Measurements from ENCODE around the gene GNGT1. TPM values are rescaled to one million over a fixed set of nuclear protein-coding genes. Genes with fewer than 3 reads are reported as not detected.

The GNGT1 gene
- polyA plus RNA-seq, 1 donor (not counting 4 experiments of a cell fraction or from before 2014, with no cell fraction given) = not detected

- Histone ChIP-seq H3K4me3 (ENCODE audit: control insufficient read depth in 2 of 3, extremely low read depth in 1 of 3, insufficient read depth in 2 of 3, low read depth in 1 of 3, low read length in 3 of 3) (no peak overlapping the region), H3K4me2 (ENCODE audit: control insufficient read depth, extremely low read depth, insufficient read depth, low read depth, low read length) (no peak overlapping the region), H3K9me1 (ENCODE audit: control insufficient read depth, extremely low read depth, insufficient read depth, low read length) (no peaks in the 10 kb centered on the region), H3K4me1 (ENCODE audit: control insufficient read depth, extremely low read depth, insufficient read depth, low read length) (peaks cover 6% of the 10 kb centered on the region), H3K9me3 (ENCODE audit: control insufficient read depth, low read depth, low read length) (peaks cover 2% of the 10 kb centered on the region), H3K9ac (ENCODE audit: control insufficient read depth, extremely low read depth, insufficient read depth, low read length) (no peak overlapping the region), H2AFZ (ENCODE audit: control insufficient read depth, low read length) (no peak overlapping the region), H3K27ac (ENCODE audit: control insufficient read depth, insufficient read depth, low read length) (no peak overlapping the region), H3K27me3 (ENCODE audit: control insufficient read depth, extremely low read depth, insufficient read depth, low read length) (no peaks in the 10 kb centered on the region), H3K79me2 (ENCODE audit: control insufficient read depth, insufficient read depth, low read length) (no peaks in the 10 kb centered on the region), H4K20me1 (ENCODE audit: control insufficient read depth, extremely low read depth, insufficient read depth, low read length) (no peaks in the 10 kb centered on the region), H3K36me3 (ENCODE audit: control insufficient read depth in 2 of 2, extremely low read depth in 1 of 2, insufficient read depth in 2 of 2, low read length in 2 of 2) (no peaks in the 10 kb centered on the region)
- no peak for DNase-seq (ENCODE audit: low read depth, low spot score)
- dilution Hi-C loops (cut with MboI; ENCODE audit: extremely low pct_ligation_motif_present, low sequenced_read_pairs) = no loop called here
- FAIRE-seq = no peak
- TF ChIP-seq EZH2 (IDR thresholded peaks at IDR 0.05; ENCODE audit: low read length) = no peak
- no peak for TF ChIP-seq CTCF (optimal IDR thresholded peaks at IDR 0.05 in 1 of 3, IDR thresholded peaks at IDR 0.05 in 1 of 3, conservative IDR thresholded peaks at IDR 0.05 in 1 of 3; ENCODE audit: extremely low read depth in 1 of 3, insufficient read depth in 2 of 3, low read length in 3 of 3)
Observed at GRCh38 chr7:93884541-93884940, 21.8 kb upstream of the GNGT1 start.

- TF ChIP-seq CTCF (optimal IDR thresholded peaks at IDR 0.05 in 1 of 3, IDR thresholded peaks at IDR 0.05 in 1 of 3, conservative IDR thresholded peaks at IDR 0.05 in 1 of 3; ENCODE audit: extremely low read depth in 1 of 3, insufficient read depth in 2 of 3, low read length in 3 of 3) = no peak
- no peak for TF ChIP-seq EZH2 (IDR thresholded peaks at IDR 0.05; ENCODE audit: low read length)
- Histone ChIP-seq H3K27ac (ENCODE audit: control insufficient read depth, insufficient read depth, low read length) (peak overlapping the region; percentile 73), H4K20me1 (ENCODE audit: control insufficient read depth, extremely low read depth, insufficient read depth, low read length) (no peaks in the 10 kb centered on the region), H3K4me2 (ENCODE audit: control insufficient read depth, extremely low read depth, insufficient read depth, low read depth, low read length) (peak overlapping the region; percentile 86), H3K36me3 (ENCODE audit: control insufficient read depth in 2 of 2, extremely low read depth in 1 of 2, insufficient read depth in 2 of 2, low read length in 2 of 2) (no peaks in the 10 kb centered on the region), H3K9ac (ENCODE audit: control insufficient read depth, extremely low read depth, insufficient read depth, low read length) (peak overlapping the region; percentile 80), H2AFZ (ENCODE audit: control insufficient read depth, low read length) (no peak overlapping the region), H3K4me3 (ENCODE audit: control insufficient read depth in 2 of 3, extremely low read depth in 1 of 3, insufficient read depth in 2 of 3, low read depth in 1 of 3, low read length in 3 of 3) (peak overlapping the region in 2 of 3 experiments; percentile 77 to 83), H3K27me3 (ENCODE audit: control insufficient read depth, extremely low read depth, insufficient read depth, low read length) (no peaks in the 10 kb centered on the region), H3K9me1 (ENCODE audit: control insufficient read depth, extremely low read depth, insufficient read depth, low read length) (no peaks in the 10 kb centered on the region), H3K4me1 (ENCODE audit: control insufficient read depth, extremely low read depth, insufficient read depth, low read length) (peaks cover 8% of the 10 kb centered on the region), H3K79me2 (ENCODE audit: control insufficient read depth, insufficient read depth, low read length) (no peaks in the 10 kb centered on the region), H3K9me3 (ENCODE audit: control insufficient read depth, low read depth, low read length) (no peaks in the 10 kb centered on the region)
- DNase-seq (ENCODE audit: low read depth, low spot score) (no peak), FAIRE-seq (peak; percentile 13)
- dilution Hi-C loops (cut with MboI; ENCODE audit: extremely low pct_ligation_motif_present, low sequenced_read_pairs) = no loop called here
Observed at GRCh38 chr7:93889261-93889660, 17.1 kb upstream of the GNGT1 start.

All from keratinocyte (primary cell).